HUES48 (cell line): ENCODE measurements around the gene SPEG.

Experiments
- H3K27ac ChIP-seq: one replicate; pipeline ENCODE4 v1.7.0; 2013; ENCODE audit warnings: low read depth, low read length, inconsistent platforms
- H3K27me3 ChIP-seq: 2 replicates; pipeline ENCODE4 v1.6.1; 2013; ENCODE audit warnings: mild to moderate bottlenecking, low read length; ENCODE audit not compliant: control insufficient read depth, insufficient read depth
- H3K36me3 ChIP-seq: 2 replicates; pipeline ENCODE4 v1.6.1; 2013; ENCODE audit warnings: low read length; ENCODE audit not compliant: control insufficient read depth, insufficient read depth
- H3K4me1 ChIP-seq: 2 replicates; pipeline ENCODE4 v1.6.1; 2013; ENCODE audit warnings: mild to moderate bottlenecking, low read length; ENCODE audit not compliant: control insufficient read depth, insufficient read depth
- H3K4me3 ChIP-seq: 2 replicates; pipeline ENCODE4 v1.5.1; 2013; ENCODE audit warnings: mild to moderate bottlenecking, low read depth, low read length
- H3K9ac ChIP-seq: 2 replicates; pipeline ENCODE4 v1.6.1; 2013; ENCODE audit warnings: mild to moderate bottlenecking, low read depth, low read length, moderate library complexity
- H3K9me3 ChIP-seq: 2 replicates; pipeline ENCODE4 v1.6.1; 2013; ENCODE audit warnings: low read length; ENCODE audit not compliant: control insufficient read depth, insufficient read depth

The SPEG gene

GRCh38 chr2:219520079-219520478 is 85.4 kb downstream of the SPEG start:
- H3K4me1 ChIP-seq = peaks cover 18% of the 10 kb centered on the region
- no peaks in the 10 kb centered on the region for H3K9me3 ChIP-seq
- H3K4me3 ChIP-seq = no peak overlapping the region
- no peak overlapping the region for H3K9ac ChIP-seq
- H3K27me3 ChIP-seq = peaks cover 34% of the 10 kb centered on the region
- H3K27ac ChIP-seq = no peak overlapping the region
- no peaks in the 10 kb centered on the region for H3K36me3 ChIP-seq

DNA sequence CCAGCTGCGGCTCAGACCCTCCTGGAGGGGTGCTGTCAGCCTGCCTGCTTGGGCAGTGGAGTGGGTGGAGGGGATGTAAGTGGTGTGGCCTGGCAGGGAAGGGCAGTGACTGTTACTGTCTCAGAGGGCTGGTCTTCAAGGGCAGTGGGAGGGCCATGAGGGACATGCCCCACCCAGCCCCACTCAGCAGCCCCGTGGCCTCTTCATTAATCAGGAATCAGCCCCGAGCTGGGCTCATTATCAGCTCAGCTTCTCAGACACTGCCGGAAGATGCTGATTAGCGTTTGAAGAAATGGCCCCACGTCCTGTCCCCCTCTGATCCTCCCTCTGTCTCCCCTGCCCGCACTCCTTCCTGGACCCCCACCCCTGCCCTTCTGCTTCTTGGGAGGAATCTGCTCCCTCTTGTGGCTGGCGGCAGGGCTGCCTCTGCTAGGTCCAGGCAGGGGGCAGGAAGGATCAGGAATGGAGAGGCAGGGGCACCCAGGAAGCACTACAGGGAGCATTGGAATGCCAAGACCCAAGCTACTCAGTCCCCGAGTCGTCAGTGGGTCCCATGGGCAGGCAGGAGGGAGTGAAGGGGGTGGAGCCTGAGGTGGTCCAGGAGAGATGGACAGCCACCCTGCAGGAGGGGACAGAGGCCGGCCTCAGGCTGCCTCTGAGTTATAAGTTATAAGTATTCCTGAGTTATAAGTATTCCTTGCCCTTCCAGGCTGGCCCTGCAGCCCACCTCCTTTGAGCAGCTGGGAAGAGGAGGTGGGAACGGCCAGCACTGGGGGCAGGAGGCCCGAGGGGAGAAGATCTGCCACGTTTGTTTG is 86.6 kb downstream of the SPEG start:
- peaks cover 18% of the 10 kb centered on the region for H3K4me1 ChIP-seq
- no peak overlapping the region for H3K9ac ChIP-seq
- H3K4me3 ChIP-seq = no peak overlapping the region; the same call in 1 of the 2 replicates
- H3K36me3 ChIP-seq = no peaks in the 10 kb centered on the region
- peaks cover 23% of the 10 kb centered on the region for H3K27me3 ChIP-seq
- H3K27ac ChIP-seq = peak overlapping the region; percentile 46
- H3K9me3 ChIP-seq = no peaks in the 10 kb centered on the region

DNA sequence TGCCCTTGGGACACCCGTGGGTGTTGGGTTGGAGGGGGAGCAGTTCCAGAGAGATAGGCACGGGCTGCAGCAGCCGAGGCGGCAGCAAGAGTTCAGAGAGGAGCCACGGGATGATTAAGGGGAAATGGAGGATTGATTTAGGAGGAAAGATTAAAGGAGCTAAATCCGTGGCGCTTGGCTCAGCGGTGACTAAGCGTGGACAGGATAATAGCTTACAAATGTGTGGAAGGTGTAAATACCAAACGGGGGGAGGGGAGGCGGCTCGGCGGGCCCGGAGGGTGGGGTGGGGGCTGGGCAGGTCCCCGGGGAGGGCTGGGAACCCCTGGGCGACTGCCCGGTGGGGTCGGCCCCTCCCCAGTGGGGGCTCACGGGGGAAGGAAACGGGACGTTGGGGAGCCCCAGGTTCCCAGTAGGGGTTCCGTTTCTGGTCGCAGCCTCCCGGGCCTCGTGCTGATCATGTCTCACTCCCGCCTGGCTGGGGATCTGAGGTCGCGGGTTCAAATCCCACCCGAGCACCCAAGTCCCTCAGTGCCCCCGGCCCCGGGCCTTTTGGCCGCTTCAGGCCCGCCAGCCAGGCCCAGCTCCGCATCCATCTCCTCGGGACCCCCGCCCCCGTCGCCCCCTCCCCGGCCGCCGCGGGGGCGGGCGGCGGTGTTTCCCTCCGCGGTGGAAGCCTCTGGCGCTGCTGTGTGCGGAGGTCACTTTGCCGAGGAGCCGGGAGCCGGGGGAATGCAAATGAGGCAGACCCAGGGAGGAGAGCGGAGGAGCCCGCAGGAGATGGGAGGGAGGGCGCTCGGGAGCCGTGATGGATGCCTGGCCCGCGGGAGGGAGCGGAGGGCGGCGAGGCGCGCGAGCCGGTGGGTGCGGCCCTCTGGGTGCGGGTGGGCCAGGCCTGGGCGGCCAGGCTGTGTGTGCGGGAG is 87.7 kb downstream of the SPEG start:
- H3K27me3 ChIP-seq = peaks cover 21% of the 10 kb centered on the region
- H3K36me3 ChIP-seq = no peaks in the 10 kb centered on the region
- no peak overlapping the region for H3K9ac ChIP-seq
- H3K9me3 ChIP-seq = no peaks in the 10 kb centered on the region
- H3K4me3 ChIP-seq = peak overlapping the region; percentile 62
- H3K4me1 ChIP-seq = peaks cover 18% of the 10 kb centered on the region
- peak overlapping the region; percentile 46 for H3K27ac ChIP-seq

- H3K4me3 ChIP-seq = peak overlapping the region; percentile 62
- H3K9me3 ChIP-seq = no peaks in the 10 kb centered on the region
- H3K27me3 ChIP-seq = peaks cover 20% of the 10 kb centered on the region
- H3K36me3 ChIP-seq = no peaks in the 10 kb centered on the region
- H3K4me1 ChIP-seq = peaks cover 18% of the 10 kb centered on the region
- no peak overlapping the region; the same call in 1 of the 2 replicates for H3K9ac ChIP-seq
- peak overlapping the region; percentile 23 for H3K27ac ChIP-seq
Observed at GRCh38 chr2:219523031-219523671, 88.5 kb downstream of the SPEG start.

- no peak overlapping the region for H3K27ac ChIP-seq
- no peaks in the 10 kb centered on the region for H3K9me3 ChIP-seq
- H3K27me3 ChIP-seq = peaks cover 30% of the 10 kb centered on the region
- peaks cover 18% of the 10 kb centered on the region for H3K4me1 ChIP-seq
- no peaks in the 10 kb centered on the region for H3K36me3 ChIP-seq
- no peak overlapping the region for H3K9ac ChIP-seq
- H3K4me3 ChIP-seq = no peak overlapping the region
Observed at GRCh38 chr2:219524817-219525216, 90.2 kb downstream of the SPEG start.

- H3K36me3 ChIP-seq = no peaks in the 10 kb centered on the region
- H3K4me1 ChIP-seq = peaks cover 14% of the 10 kb centered on the region
- H3K27me3 ChIP-seq = peaks cover 37% of the 10 kb centered on the region
- H3K27ac ChIP-seq = no peak overlapping the region
- no peak overlapping the region for H3K4me3 ChIP-seq
- no peaks in the 10 kb centered on the region for H3K9me3 ChIP-seq
- no peak overlapping the region for H3K9ac ChIP-seq
Observed at GRCh38 chr2:219525533-219526232, 91.0 kb downstream of the SPEG start.

- H3K27me3 ChIP-seq = peaks cover 38% of the 10 kb centered on the region
- H3K9me3 ChIP-seq = no peaks in the 10 kb centered on the region
- no peak overlapping the region for H3K4me3 ChIP-seq
- peaks cover 12% of the 10 kb centered on the region for H3K4me1 ChIP-seq
- no peak overlapping the region for H3K27ac ChIP-seq
- H3K9ac ChIP-seq = no peak overlapping the region
- no peaks in the 10 kb centered on the region for H3K36me3 ChIP-seq
Observed at GRCh38 chr2:219526320-219527075, 91.9 kb downstream of the SPEG start.

DNA sequence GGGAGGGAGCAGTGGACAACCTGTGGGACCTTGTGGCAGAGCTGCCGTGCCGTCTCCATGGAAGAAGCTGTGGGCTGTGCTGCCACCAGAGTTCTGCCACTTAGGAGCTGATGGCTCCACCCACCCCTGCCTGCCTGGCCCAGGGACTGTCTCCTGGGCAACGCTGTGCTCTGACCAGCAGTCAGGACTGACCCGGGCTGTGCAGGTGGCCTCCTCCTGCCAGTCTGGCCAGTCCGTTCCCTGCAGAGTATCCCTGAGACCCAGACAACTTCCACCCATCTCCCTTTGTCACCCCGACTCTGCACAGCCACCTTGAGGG is 92.4 kb downstream of the SPEG start:
- peaks cover 38% of the 10 kb centered on the region for H3K27me3 ChIP-seq
- peaks cover 6% of the 10 kb centered on the region; the same call in 1 of the 2 replicates for H3K4me1 ChIP-seq
- no peak overlapping the region for H3K27ac ChIP-seq
- H3K36me3 ChIP-seq = no peaks in the 10 kb centered on the region
- H3K9me3 ChIP-seq = no peaks in the 10 kb centered on the region
- H3K4me3 ChIP-seq = no peak overlapping the region
- no peak overlapping the region for H3K9ac ChIP-seq

DNA sequence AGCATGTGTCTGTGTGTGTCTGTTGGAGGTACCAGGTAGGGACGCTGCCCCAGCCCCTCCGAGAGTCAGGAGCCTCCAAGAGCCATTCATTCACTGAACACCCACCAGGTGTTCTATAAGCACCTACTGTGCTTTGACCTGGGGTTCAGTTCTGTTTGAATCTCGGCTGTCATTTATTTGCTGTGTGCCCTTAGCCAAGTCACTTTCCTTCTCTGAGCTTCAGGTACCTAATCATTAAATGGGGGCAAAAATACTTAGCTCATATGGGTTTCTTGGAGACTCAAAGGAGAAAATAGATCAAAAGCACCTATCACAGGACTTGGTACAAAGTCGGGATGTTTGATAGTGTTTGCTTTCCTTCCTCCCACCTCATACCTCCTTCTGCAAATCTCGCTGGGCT is 92.8 kb downstream of the SPEG start:
- peaks cover 38% of the 10 kb centered on the region for H3K27me3 ChIP-seq
- H3K36me3 ChIP-seq = no peaks in the 10 kb centered on the region
- no peak overlapping the region for H3K4me3 ChIP-seq
- peaks cover 6% of the 10 kb centered on the region; the same call in 1 of the 2 replicates for H3K4me1 ChIP-seq
- no peak overlapping the region for H3K9ac ChIP-seq
- H3K27ac ChIP-seq = no peak overlapping the region
- no peaks in the 10 kb centered on the region for H3K9me3 ChIP-seq
